Neural progenitor cell (in vitro differentiated cells): ENCODE measurements around the gene FBLN7.

Source experiments
- EZH2 ChIP-seq: fragments of 200-600 bp; sonication (generic); IDR thresholded peaks from 2 replicates; pipeline ENCODE4 v1.6.1; 2017; ENCODE audit warnings: antibody characterized with exemption, mild to moderate bottlenecking, moderate library complexity
- EZH2phosphoT487 ChIP-seq: fragments of 200-600 bp; sonication (generic); IDR thresholded peaks from 2 replicates; pipeline ENCODE4 v1.6.1; 2017; ENCODE audit warnings: antibody characterized with exemption
- TF ChIP-seq, protein P1 (sequence below): fragments of 200-600 bp; sonication (generic); IDR thresholded peaks from 2 replicates; pipeline ENCODE4 v1.5.1; 2017; ENCODE audit warnings: antibody characterized with exemption, mild to moderate bottlenecking

DNA sequence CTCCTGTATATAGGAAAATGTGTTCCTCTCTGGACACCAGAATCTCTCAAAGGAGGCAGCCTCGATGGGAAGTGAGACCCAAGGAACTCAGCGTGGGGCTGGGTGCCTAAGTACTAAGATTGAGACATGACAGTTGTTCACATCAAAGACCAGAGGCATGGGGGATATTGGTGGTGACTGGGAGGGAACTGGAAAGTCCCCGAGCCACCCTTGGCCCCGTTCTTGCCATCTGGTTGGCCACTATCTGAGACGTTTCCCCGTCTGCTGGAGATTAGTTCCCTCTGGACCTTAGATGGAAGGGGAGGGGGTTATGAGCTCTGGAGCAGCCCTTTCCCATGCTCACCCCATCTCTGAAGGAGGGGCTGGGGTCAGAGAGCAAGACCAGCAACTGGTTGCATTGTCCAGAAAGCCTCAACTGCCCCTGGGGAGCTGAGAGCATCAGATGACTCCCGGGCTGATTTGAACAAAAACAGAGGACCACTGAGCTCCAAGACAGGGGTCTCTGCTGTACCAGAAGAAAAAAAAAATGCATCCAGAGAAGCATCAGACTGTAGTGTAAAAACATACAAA lies 11.8 kb downstream of the FBLN7 start:
- TF ChIP-seq, protein P1, sequence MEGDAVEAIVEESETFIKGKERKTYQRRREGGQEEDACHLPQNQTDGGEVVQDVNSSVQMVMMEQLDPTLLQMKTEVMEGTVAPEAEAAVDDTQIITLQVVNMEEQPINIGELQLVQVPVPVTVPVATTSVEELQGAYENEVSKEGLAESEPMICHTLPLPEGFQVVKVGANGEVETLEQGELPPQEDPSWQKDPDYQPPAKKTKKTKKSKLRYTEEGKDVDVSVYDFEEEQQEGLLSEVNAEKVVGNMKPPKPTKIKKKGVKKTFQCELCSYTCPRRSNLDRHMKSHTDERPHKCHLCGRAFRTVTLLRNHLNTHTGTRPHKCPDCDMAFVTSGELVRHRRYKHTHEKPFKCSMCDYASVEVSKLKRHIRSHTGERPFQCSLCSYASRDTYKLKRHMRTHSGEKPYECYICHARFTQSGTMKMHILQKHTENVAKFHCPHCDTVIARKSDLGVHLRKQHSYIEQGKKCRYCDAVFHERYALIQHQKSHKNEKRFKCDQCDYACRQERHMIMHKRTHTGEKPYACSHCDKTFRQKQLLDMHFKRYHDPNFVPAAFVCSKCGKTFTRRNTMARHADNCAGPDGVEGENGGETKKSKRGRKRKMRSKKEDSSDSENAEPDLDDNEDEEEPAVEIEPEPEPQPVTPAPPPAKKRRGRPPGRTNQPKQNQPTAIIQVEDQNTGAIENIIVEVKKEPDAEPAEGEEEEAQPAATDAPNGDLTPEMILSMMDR = no peak
- TF ChIP-seq EZH2 (no peak), EZH2phosphoT487 (no peak)
